Measurements from ENCODE around the gene PTPRS. TPM values are rescaled to one million over a fixed set of nuclear protein-coding genes. Genes with fewer than 3 reads are reported as not detected.

Gene PTPRS
- total RNA-seq, 1 donor from 2014 or later, result 107 TPM

GRCh38 chr19:5355076-5355475 lies 14.5 kb upstream of the PTPRS start:
- ATAC-seq (no peak), DNase-seq (no peak)
- Histone ChIP-seq H3K4me3 (no peak overlapping the region), H3K4me1 (no peaks in the 10 kb centered on the region), H3K27me3 (ENCODE audit: low read depth) (peaks cover 17% of the 10 kb centered on the region), H3K36me3 (no peaks in the 10 kb centered on the region), H3K9me3 (no peaks in the 10 kb centered on the region), H3K27ac (no peak overlapping the region)
- intact Hi-C loops (cut with DNase I), result no loop called here
- no peak for TF ChIP-seq CTCF (IDR thresholded peaks at IDR 0.05)

GRCh38 chr19:5354403-5354802 lies 13.8 kb upstream of the PTPRS start:
- ATAC-seq, result peak in 1 of 2 donors; percentile 43
- no peak overlapping the region for H3K27ac ChIP-seq
- intact Hi-C loops (cut with DNase I), result no loop called here
- no peak for DNase-seq
- no peaks in the 10 kb centered on the region for H3K4me1 ChIP-seq
- TF ChIP-seq CTCF (IDR thresholded peaks at IDR 0.05), result no peak
- peaks cover 13% of the 10 kb centered on the region for H3K27me3 ChIP-seq (ENCODE audit: low read depth)
- H3K9me3 ChIP-seq, result no peaks in the 10 kb centered on the region
- H3K36me3 ChIP-seq, result no peaks in the 10 kb centered on the region
- no peak overlapping the region for H3K4me3 ChIP-seq

- no peak for TF ChIP-seq CTCF (IDR thresholded peaks at IDR 0.05)
- no peaks in the 10 kb centered on the region for H3K36me3 ChIP-seq
- no peaks in the 10 kb centered on the region for H3K4me1 ChIP-seq
- H3K27ac ChIP-seq, result no peak overlapping the region
- peaks cover 6% of the 10 kb centered on the region for H3K27me3 ChIP-seq (ENCODE audit: low read depth)
- intact Hi-C loops (cut with DNase I), result no loop called here
- no peak for ATAC-seq
- no peak for DNase-seq
- H3K9me3 ChIP-seq, result no peaks in the 10 kb centered on the region
- H3K4me3 ChIP-seq, result no peak overlapping the region
Observed at GRCh38 chr19:5352229-5352763, 11.7 kb upstream of the PTPRS start.

GRCh38 chr19:5351731-5352228 lies 11.2 kb upstream of the PTPRS start:
- Histone ChIP-seq H3K27me3 (ENCODE audit: low read depth) (peaks cover 1% of the 10 kb centered on the region), H3K27ac (no peak overlapping the region), H3K4me3 (no peak overlapping the region), H3K9me3 (no peaks in the 10 kb centered on the region), H3K4me1 (no peaks in the 10 kb centered on the region), H3K36me3 (no peaks in the 10 kb centered on the region)
- ATAC-seq (no peak), DNase-seq (no peak)
- TF ChIP-seq CTCF (IDR thresholded peaks at IDR 0.05), result no peak
- intact Hi-C loops (cut with DNase I), result no loop called here

- Histone ChIP-seq H3K4me1 (no peaks in the 10 kb centered on the region), H3K27ac (no peak overlapping the region), H3K4me3 (no peak overlapping the region), H3K9me3 (no peaks in the 10 kb centered on the region), H3K36me3 (no peaks in the 10 kb centered on the region), H3K27me3 (ENCODE audit: low read depth) (peaks cover 7% of the 10 kb centered on the region)
- no peak for DNase-seq
- intact Hi-C loops (cut with DNase I), result no loop called here
- no peak for ATAC-seq
- TF ChIP-seq CTCF (IDR thresholded peaks at IDR 0.05), result no peak
Observed at GRCh38 chr19:5349041-5349440, 8.4 kb upstream of the PTPRS start.

Measured in lower lobe of right lung (tissue), 2 donors.